ENCODE results near the gene ATG9B.
A peak's percentile ranks its signal among the peaks of the same experiment; 100 is the strongest.

The ATG9B gene

DNA sequence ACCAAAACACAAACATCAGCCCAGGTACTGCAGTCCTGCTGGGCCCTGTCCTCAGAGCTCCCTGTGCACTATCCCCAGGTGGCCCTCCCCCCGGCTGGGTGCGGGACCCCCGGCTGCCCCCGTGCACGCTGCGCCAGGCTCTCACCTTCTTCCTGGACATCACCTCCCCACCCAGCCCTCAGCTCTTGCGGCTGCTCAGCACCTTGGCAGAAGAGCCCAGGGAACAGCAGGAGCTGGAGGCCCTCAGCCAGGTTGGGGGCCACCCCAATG, 14.3 kb downstream of the ATG9B start:
- no peaks in the 10 kb centered on the region for H3K27me3 Mint-ChIP-seq (ENCODE audit: low read depth)
- H3K27ac Mint-ChIP-seq, result peak overlapping the region; percentile 91
- no peak overlapping the region for H3K4me3 Mint-ChIP-seq
- H3K36me3 Mint-ChIP-seq (ENCODE audit: low read depth), result peaks cover 5% of the 10 kb centered on the region
- H3K9me3 Mint-ChIP-seq, result no peaks in the 10 kb centered on the region
- H3K4me1 Mint-ChIP-seq (ENCODE audit: low read depth), result peaks cover 50% of the 10 kb centered on the region

DNA sequence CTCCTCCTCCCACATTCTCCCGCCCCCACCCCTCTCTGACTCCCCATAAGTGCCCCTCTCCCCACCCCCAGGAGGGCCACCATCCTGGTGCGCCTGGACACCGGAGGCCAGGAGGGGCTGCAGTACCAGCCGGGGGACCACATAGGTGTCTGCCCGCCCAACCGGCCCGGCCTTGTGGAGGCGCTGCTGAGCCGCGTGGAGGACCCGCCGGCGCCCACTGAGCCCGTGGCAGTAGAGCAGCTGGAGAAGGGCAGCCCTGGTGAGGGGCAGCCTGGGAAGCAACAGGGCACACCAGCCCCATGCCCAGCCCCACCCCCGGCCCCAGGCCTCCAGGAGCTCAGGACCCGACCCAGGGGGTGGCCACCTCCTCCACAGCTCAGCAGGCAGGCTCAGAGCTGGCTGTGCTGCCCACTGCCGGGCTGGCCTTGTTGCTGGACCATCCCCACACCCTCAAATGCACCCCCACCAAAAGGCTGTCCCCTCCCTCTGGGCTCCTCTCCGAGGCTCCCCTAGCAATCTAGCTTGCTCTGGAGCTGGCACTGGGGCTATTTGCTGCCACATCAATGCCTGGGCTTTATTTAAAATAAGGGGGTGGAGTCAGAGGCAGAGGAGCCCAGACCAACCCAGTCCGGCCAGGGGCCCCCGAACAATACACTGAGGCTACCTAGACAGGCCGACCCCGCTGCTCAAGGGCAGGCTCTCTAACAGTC, 14.8 kb downstream of the ATG9B start:
- peak overlapping the region; percentile 15 for H3K27ac Mint-ChIP-seq

DNA sequence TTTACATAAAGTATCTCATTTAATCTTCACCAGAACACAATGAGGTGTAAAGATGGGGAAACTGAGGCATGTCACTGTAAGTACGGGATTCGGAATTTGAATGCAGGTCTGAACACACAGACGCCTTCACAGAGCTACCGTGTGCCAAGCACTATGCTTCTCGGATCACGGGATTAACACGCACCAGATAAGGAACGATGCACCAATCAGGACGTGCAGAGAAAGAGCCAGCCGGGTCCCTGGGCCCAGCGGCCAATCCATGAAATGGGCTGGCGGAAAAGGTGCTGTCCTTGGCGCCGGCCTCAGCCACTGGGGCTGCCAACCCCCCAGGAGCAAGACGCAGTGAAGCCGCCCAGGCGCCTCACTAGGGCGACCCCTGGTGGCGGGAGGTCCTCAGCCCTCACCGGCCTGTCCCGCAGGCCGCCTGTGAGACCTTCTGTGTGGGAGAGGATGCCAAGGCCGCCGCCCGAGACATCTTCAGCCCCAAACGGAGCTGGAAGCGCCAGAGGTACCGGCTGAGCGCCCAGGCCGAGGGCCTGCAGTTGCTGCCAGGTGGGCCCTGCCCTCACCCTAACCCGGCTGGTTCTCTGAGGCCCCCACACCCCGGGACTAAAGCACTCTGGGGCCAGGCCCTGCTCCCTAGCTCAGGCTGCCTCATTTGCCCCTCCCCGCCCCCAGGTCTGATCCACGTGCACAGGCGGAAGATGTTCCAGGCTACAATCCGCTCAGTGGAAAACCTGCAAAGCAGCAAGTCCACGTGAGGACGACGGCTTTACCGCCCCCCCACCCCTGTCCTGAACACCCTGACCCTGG, 15.6 kb downstream of the ATG9B start:
- Mint-ChIP-seq H3K27me3 (ENCODE audit: low read depth) (no peaks in the 10 kb centered on the region), H3K9me3 (no peaks in the 10 kb centered on the region), H3K4me1 (ENCODE audit: low read depth) (peaks cover 41% of the 10 kb centered on the region), H3K4me3 (peak overlapping the region; percentile 62), H3K36me3 (ENCODE audit: low read depth) (peaks cover 3% of the 10 kb centered on the region), H3K27ac (peak overlapping the region; percentile 67)

More for the DNA sequence above, 14.8 kb downstream of the ATG9B start:
- H3K9me3 Mint-ChIP-seq, result no peaks in the 10 kb centered on the region
- peaks cover 5% of the 10 kb centered on the region for H3K36me3 Mint-ChIP-seq (ENCODE audit: low read depth)
- H3K27me3 Mint-ChIP-seq (ENCODE audit: low read depth), result no peaks in the 10 kb centered on the region
- H3K4me3 Mint-ChIP-seq, result no peak overlapping the region
- H3K4me1 Mint-ChIP-seq (ENCODE audit: low read depth), result peaks cover 45% of the 10 kb centered on the region

DNA sequence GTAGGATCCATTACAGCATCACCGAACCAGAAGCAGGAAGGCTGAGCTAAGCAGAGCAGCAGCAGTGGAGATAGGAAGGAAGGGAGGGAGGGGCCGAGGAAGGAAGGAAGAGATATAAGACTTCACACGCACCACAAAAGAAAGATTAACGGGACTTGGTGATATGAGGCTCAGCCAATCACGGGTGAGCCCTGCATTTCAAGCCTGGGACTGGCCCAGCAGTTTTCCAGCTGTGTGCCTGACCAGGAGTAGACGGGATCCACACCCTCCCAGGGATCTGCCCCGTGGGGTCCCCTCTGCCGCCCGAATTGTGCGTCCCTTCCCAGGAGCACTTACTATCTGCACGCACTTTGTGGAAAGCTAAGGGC, 16.2 kb downstream of the ATG9B start:
- peaks cover 3% of the 10 kb centered on the region for H3K36me3 Mint-ChIP-seq (ENCODE audit: low read depth)
- H3K9me3 Mint-ChIP-seq, result no peaks in the 10 kb centered on the region
- peak overlapping the region; percentile 67 for H3K27ac Mint-ChIP-seq
- no peaks in the 10 kb centered on the region for H3K27me3 Mint-ChIP-seq (ENCODE audit: low read depth)
- peak overlapping the region; percentile 62 for H3K4me3 Mint-ChIP-seq
- peaks cover 41% of the 10 kb centered on the region for H3K4me1 Mint-ChIP-seq (ENCODE audit: low read depth)

DNA sequence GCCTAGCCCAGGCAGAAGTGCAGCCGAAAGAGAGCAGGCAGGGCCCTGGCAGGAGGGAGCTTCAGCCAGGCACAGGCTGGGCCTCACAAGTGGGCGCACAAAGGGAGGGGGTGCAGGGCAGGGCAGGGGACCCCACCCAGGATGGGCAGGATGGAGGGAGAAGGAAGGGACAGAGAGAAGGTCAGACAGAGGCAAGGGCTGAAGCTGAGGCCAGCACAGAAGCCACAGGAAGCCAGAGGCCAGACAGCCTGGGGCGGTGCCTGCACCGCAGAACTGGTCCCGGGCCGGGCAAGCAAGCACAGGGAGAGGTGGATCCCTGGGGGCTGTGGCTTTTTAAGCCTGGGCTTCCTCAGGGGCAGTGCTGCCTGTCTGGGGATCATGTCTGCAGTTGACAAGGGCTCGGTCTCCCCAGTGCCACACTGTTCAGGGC, 16.8 kb downstream of the ATG9B start:
- Mint-ChIP-seq H3K36me3 (ENCODE audit: low read depth) (peaks cover under 1% of the 10 kb centered on the region), H3K4me3 (peak overlapping the region; percentile 62), H3K9me3 (no peaks in the 10 kb centered on the region), H3K4me1 (ENCODE audit: low read depth) (peaks cover 35% of the 10 kb centered on the region), H3K27ac (peak overlapping the region; percentile 67), H3K27me3 (ENCODE audit: low read depth) (no peaks in the 10 kb centered on the region)

DNA sequence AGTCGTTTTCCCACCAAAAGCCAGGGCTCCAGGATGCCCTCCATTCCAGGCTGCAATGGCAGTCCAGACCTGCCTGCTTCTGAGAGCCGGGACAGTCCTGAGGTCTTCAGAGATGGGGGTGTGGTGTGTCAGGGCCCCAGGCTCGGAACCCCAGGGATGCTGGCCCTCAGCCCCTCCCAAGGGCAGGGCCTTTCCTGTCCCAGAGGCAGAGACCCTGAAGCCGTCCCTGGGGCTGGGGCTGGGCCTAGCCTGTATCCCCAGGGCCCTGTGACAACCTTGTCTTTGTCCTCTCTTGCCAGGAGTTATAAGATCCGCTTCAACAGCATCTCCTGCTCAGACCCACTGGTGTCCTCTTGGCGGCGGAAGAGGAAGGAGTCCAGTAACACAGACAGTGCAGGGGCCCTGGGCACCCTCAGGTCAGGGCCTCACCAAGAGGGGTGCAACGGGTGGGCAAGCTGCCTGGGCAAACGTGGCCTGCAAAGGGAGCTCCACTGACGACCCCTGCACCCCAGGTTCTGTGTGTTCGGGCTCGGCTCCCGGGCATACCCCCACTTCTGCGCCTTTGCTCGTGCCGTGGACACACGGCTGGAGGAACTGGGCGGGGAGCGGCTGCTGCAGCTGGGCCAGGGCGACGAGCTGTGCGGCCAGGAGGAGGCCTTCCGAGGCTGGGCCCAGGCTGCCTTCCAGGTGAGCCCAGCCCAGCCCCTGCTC, 17.5 kb downstream of the ATG9B start:
- H3K27ac Mint-ChIP-seq, result no peak overlapping the region
- no peaks in the 10 kb centered on the region for H3K36me3 Mint-ChIP-seq (ENCODE audit: low read depth)
- H3K27me3 Mint-ChIP-seq (ENCODE audit: low read depth), result no peaks in the 10 kb centered on the region
- no peaks in the 10 kb centered on the region for H3K9me3 Mint-ChIP-seq
- no peak overlapping the region for H3K4me3 Mint-ChIP-seq
- H3K4me1 Mint-ChIP-seq (ENCODE audit: low read depth), result peaks cover 30% of the 10 kb centered on the region

DNA sequence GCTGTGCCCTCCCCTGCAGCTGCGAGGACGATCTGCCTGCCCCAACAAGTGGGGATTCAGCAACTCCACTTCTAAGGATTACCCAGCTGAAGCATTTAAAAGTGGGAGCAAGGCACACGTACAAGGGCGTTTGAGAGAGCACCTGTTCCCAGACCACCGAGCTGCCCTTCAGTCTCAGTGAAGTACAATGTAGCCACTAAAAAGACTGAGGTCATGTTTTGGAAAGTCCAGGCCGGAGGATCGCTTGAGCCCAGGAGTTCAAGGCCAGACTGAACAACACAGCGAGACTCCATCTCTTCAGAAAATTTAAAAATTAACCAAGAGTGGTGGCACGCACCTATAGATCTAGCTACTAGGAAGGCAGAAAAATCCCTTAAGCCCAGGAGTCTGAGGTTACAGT, 18.7 kb downstream of the ATG9B start:
- no peaks in the 10 kb centered on the region for H3K27me3 Mint-ChIP-seq (ENCODE audit: low read depth)
- H3K27ac Mint-ChIP-seq, result peak overlapping the region; percentile 31
- H3K4me3 Mint-ChIP-seq, result no peak overlapping the region

DNA sequence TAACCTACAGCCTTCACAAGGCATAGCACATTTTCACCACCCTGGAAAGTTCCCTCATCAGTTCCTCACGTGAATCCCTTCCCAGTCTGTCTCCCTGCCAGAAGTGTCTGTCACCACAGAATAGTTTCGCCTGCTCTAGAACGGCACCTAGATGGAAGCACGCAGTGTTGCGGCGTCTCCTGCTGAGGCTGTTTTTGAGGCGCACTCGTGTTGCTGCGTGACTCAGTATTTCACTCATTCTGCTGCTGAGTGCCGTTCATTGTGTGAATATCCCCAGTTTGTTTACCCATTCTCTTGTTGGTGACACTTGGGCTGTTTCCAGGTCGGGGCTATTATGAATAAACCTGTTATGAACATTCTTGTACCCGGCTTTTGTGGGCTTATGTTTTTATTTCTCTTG, 20.7 kb downstream of the ATG9B start:
- Mint-ChIP-seq H3K36me3 (ENCODE audit: low read depth) (no peaks in the 10 kb centered on the region), H3K4me3 (no peak overlapping the region), H3K4me1 (ENCODE audit: low read depth) (peaks cover 17% of the 10 kb centered on the region), H3K27me3 (ENCODE audit: low read depth) (no peaks in the 10 kb centered on the region), H3K9me3 (no peaks in the 10 kb centered on the region), H3K27ac (no peak overlapping the region)

More for the DNA sequence above, 18.7 kb downstream of the ATG9B start:
- Mint-ChIP-seq H3K36me3 (ENCODE audit: low read depth) (no peaks in the 10 kb centered on the region), H3K4me1 (ENCODE audit: low read depth) (peaks cover 23% of the 10 kb centered on the region), H3K9me3 (no peaks in the 10 kb centered on the region)

DNA sequence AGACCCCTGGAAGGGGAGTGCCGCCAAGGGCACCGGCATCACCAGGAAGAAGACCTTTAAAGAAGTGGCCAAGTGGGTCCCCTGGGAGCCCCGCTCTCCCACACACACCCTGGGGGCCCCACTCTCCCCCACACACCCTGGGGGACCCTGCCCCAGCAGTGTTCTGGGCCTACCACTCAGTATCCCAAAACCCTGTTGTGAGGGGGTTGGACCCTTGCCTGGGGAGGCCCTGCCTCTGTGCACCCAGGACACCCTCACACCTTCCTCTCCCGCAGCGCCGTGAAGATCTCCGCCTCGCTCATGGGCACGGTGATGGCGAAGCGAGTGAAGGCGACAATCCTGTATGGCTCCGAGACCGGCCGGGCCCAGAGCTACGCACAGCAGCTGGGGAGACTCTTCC, 22.7 kb downstream of the ATG9B start:
- H3K4me1 Mint-ChIP-seq (ENCODE audit: low read depth), result peaks cover 2% of the 10 kb centered on the region
- no peak overlapping the region for H3K4me3 Mint-ChIP-seq
- no peaks in the 10 kb centered on the region for H3K9me3 Mint-ChIP-seq
- no peak overlapping the region for H3K27ac Mint-ChIP-seq
- H3K27me3 Mint-ChIP-seq (ENCODE audit: low read depth), result no peaks in the 10 kb centered on the region
- no peaks in the 10 kb centered on the region for H3K36me3 Mint-ChIP-seq (ENCODE audit: low read depth)

DNA sequence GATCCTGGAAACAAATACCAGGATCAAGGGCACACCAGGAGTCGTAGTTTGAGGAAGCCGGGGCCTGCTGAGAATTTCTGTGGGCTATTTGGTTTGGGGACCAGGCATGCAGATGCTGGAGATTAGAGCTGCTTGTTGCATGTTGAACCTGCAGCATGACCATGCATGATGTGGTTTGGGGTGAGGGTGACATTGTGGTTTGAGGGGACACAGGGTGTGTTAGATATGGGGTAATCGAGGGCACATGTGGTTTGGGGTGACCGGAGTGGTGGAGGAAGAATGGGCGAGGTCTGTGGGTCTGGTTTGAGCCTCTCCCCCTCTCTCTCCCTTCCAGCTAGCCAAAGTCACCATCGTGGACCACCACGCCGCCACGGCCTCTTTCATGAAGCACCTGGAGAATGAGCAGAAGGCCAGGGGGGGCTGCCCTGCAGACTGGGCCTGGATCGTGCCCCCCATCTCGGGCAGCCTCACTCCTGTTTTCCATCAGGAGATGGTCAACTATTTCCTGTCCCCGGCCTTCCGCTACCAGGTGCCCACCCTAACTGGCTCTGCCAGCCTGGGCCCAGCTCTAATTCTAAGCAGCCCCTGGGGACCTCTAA, 23.3 kb downstream of the ATG9B start:
- Mint-ChIP-seq H3K9me3 (no peaks in the 10 kb centered on the region), H3K36me3 (ENCODE audit: low read depth) (no peaks in the 10 kb centered on the region), H3K27me3 (ENCODE audit: low read depth) (no peaks in the 10 kb centered on the region), H3K4me3 (no peak overlapping the region), H3K4me1 (ENCODE audit: low read depth) (peaks cover 2% of the 10 kb centered on the region), H3K27ac (no peak overlapping the region)

DNA sequence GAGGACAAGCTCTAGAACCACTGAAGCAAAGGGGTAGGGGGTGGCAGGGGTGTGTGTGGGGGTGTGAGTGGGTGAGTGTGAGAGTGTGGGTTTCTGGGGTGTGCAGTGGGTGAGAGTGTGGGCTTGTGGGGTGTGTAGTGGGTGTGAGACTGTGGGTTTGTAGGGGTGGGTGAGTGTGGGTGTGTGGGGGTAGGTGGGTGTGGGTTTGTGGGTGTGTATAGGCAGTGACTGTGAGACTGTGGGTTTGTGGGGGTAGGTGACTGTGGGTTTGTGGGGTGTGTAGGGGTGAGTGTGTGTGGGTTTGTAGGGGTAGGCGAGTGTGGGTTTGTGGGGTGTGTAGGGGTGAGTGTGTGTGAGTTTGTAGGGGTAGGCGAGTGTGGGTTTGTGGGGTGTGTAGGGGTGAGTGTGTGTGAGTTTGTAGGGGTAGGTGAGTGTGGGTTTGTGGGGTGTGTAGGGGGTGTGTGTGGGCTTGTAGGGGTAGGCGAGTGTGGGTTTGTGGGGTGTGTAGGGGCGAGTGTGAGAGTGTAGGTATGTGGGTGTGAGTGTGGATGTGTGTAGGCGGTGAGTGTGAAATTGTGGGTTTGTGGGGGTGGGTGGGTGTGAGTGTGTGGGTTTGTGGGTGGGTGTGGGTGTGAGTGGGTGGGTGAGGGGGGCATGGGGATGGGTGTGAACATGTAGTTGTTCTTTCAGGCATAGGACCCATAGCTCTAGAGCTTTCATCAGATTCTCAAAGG, 24.6 kb downstream of the ATG9B start:
- Mint-ChIP-seq H3K4me1 (ENCODE audit: low read depth) (no peaks in the 10 kb centered on the region), H3K4me3 (no peak overlapping the region), H3K36me3 (ENCODE audit: low read depth) (no peaks in the 10 kb centered on the region), H3K27me3 (ENCODE audit: low read depth) (no peaks in the 10 kb centered on the region), H3K27ac (no peak overlapping the region), H3K9me3 (no peaks in the 10 kb centered on the region)

DNA sequence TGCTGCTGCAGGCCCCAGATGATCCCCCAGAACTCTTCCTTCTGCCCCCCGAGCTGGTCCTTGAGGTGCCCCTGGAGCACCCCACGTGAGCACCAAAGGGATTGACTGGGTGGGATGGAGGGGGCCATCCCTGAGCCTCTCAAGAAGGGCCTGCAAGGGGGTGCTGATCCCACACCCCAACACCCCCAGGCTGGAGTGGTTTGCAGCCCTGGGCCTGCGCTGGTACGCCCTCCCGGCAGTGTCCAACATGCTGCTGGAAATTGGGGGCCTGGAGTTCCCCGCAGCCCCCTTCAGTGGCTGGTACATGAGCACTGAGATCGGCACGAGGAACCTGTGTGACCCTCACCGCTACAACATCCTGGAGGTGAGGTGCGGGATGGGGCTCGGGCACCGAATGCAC, 25.3 kb downstream of the ATG9B start:
- Mint-ChIP-seq H3K4me1 (ENCODE audit: low read depth) (no peaks in the 10 kb centered on the region), H3K4me3 (no peak overlapping the region), H3K9me3 (no peaks in the 10 kb centered on the region), H3K27ac (no peak overlapping the region), H3K36me3 (ENCODE audit: low read depth) (no peaks in the 10 kb centered on the region), H3K27me3 (ENCODE audit: low read depth) (no peaks in the 10 kb centered on the region)

DNA sequence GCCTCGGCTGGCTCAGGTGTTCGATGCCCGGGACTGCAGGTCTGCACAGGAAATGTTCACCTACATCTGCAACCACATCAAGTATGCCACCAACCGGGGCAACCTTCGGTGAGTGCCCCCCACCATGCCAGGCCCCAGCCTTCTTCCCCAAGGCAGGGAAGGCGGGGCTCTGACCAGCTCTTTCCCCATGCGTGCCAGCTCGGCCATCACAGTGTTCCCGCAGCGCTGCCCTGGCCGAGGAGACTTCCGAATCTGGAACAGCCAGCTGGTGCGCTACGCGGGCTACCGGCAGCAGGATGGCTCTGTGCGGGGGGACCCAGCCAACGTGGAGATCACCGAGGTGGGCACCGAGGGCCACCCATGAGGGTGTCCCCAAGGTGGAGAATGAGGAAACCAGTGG, 26.0 kb downstream of the ATG9B start:
- no peaks in the 10 kb centered on the region for H3K27me3 Mint-ChIP-seq (ENCODE audit: low read depth)
- no peaks in the 10 kb centered on the region for H3K9me3 Mint-ChIP-seq
- no peak overlapping the region for H3K4me3 Mint-ChIP-seq
- no peaks in the 10 kb centered on the region for H3K4me1 Mint-ChIP-seq (ENCODE audit: low read depth)
- no peak overlapping the region for H3K27ac Mint-ChIP-seq
- H3K36me3 Mint-ChIP-seq (ENCODE audit: low read depth), result no peaks in the 10 kb centered on the region

DNA sequence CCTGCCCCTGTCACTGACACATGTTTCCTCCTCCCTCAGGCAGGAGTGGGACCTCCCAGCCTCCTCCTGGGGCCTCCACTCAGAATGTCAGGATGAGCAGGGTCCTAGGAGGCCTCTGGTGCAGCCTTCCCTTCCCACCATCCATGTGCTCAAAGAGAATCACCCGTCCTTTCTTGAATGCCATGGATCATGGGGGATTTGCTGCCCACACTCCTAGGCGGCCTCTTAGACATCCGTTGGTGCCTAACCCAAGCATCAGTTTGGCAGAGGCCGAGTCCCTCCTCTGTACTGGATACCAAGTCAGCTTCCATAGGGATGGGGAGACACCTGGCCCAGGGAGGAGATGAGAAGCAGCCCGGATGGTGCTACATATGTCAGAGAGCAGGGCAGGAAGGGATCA, 26.5 kb downstream of the ATG9B start:
- Mint-ChIP-seq H3K4me3 (no peak overlapping the region), H3K27ac (no peak overlapping the region), H3K9me3 (no peaks in the 10 kb centered on the region), H3K36me3 (ENCODE audit: low read depth) (no peaks in the 10 kb centered on the region), H3K27me3 (ENCODE audit: low read depth) (no peaks in the 10 kb centered on the region), H3K4me1 (ENCODE audit: low read depth) (no peaks in the 10 kb centered on the region)

Data from T-helper 1 cell treated with Interleukin-12 subunit alpha and Interleukin-12 subunit beta and Interleukin-4 antibody, amounts not matched to agents 30 μg/mL and 1 μg/mL, for 36 hours (primary cell).